Epithelial cell of alveolus of lung (primary cell): Measurements from ENCODE around the gene DOCK9. TPM values are rescaled to one million over a fixed set of nuclear protein-coding genes. Genes with fewer than 3 reads are reported as not detected.

Experiments used
- total RNA-seq: library from RNA; depleted of rRNA; stranded (reverse); fragments of >200 nt; gene quantifications from 2 replicates; pipeline ENCODE4 v1.2.1, GENCODE V29; 2015

The DOCK9 gene
- total RNA-seq: 5.7 and 15.5 TPM in 2 replicates

GRCh38 chr13:98977568-98978265, at the start of gene DOCK9:
DOCK9 (minus strand) TSS chr13:98978064; CDS start chr13:98977909, 155 bp downstream.

GRCh38 chr13:98752467-98753290, 225.2 kb downstream of the DOCK9 start, which contains the start of gene SLC15A1:
SLC15A1 (minus strand) TSS chr13:98752672; CDS start chr13:98752598, 74 bp downstream.

Other genes with a start within 250 kb of the DOCK9 start
- not detected in 2 replicates for gene SLC15A1, start 225.4 kb downstream of the DOCK9 start, total RNA-seq
- 51.1 and 51.5 TPM in 2 replicates for gene UBAC2, start 222.8 kb upstream of the DOCK9 start, total RNA-seq